Astrocyte (in vitro differentiated cells and primary cell): ENCODE results near the gene AFAP1L2. TPM values are rescaled to one million over a fixed set of nuclear protein-coding genes. Genes with fewer than 3 reads are reported as not detected.

Experiments used
- DNase-seq: peaks from one replicate; pipeline ENCODE4 v3.0.0-alpha.2; 2010; ENCODE audit warnings: low read depth
- FAIRE-seq: peaks from 2 replicates; lab custom pipeline; 2011; peaks lifted over from hg19 to GRCh38; lab: Jason Lieb, UNC
- H2AFZ ChIP-seq: 2 replicates; pipeline ENCODE4 v1.6.0; 2012; ENCODE audit warnings: low read depth, low read length, inconsistent platforms
- H3K27ac ChIP-seq: 2 replicates; pipeline ENCODE4 v1.5.1; 2011; ENCODE audit warnings: low read depth, low read length, inconsistent platforms
- H3K27me3 ChIP-seq: 2 replicates; pipeline ENCODE4 v1.6.0; 2011; ENCODE audit warnings: low read length, inconsistent platforms; ENCODE audit not compliant: insufficient read depth
- H3K36me3 ChIP-seq: 2 replicates; pipeline ENCODE4 v1.5.1; 2011; ENCODE audit warnings: low read length, inconsistent platforms; ENCODE audit not compliant: insufficient read depth
- H3K4me1 ChIP-seq: 2 replicates; pipeline ENCODE4 v1.5.1; 2011; ENCODE audit warnings: low read length, inconsistent platforms; ENCODE audit not compliant: insufficient read depth
- H3K4me2 ChIP-seq: 2 replicates; pipeline ENCODE4 v1.6.0; 2012; ENCODE audit warnings: low read length, inconsistent platforms
- H3K4me3 ChIP-seq: 2 replicates; pipeline ENCODE4 v1.5.1; 2011; ENCODE audit warnings: low read depth, mild to moderate bottlenecking, low read length, inconsistent platforms; ENCODE audit not compliant: insufficient read depth
- H3K79me2 ChIP-seq: 2 replicates; pipeline ENCODE4 v1.6.0; 2012; ENCODE audit warnings: mild to moderate bottlenecking, low read length, inconsistent platforms; ENCODE audit not compliant: insufficient read depth
- H3K9ac ChIP-seq: 2 replicates; pipeline ENCODE4 v1.6.0; 2012; ENCODE audit warnings: mild to moderate bottlenecking, low read length, inconsistent platforms
- H3K9me3 ChIP-seq: 2 replicates; pipeline ENCODE4 v1.5.1; 2012; ENCODE audit warnings: low read depth, mild to moderate bottlenecking, low read length, inconsistent platforms; ENCODE audit not compliant: insufficient read depth
- H4K20me1 ChIP-seq: 2 replicates; pipeline ENCODE4 v1.6.0; 2012; ENCODE audit warnings: low read length, inconsistent platforms; ENCODE audit not compliant: insufficient read depth
- H3K27ac Mint-ChIP-seq: one replicate; pipeline ENCODE4 v1.8.0; 2021; ENCODE audit warnings: mild to moderate bottlenecking, mixed read lengths; ENCODE audit not compliant: unreplicated experiment
- H3K27me3 Mint-ChIP-seq: one replicate; pipeline ENCODE4 v1.8.0; 2021; ENCODE audit warnings: low read depth, mixed read lengths; ENCODE audit not compliant: unreplicated experiment
- H3K36me3 Mint-ChIP-seq: one replicate; pipeline ENCODE4 v1.8.0; 2021; ENCODE audit warnings: low read depth, mixed read lengths; ENCODE audit not compliant: unreplicated experiment
- H3K4me1 Mint-ChIP-seq: one replicate; pipeline ENCODE4 v1.8.0; 2021; ENCODE audit warnings: low read depth, mixed read lengths; ENCODE audit not compliant: unreplicated experiment
- H3K4me3 Mint-ChIP-seq: one replicate; pipeline ENCODE4 v1.8.0; 2021; ENCODE audit warnings: mild to moderate bottlenecking, moderate library complexity, mixed read lengths; ENCODE audit not compliant: unreplicated experiment
- H3K9me3 Mint-ChIP-seq: one replicate; pipeline ENCODE4 v1.8.0; 2021; ENCODE audit warnings: mild to moderate bottlenecking, mixed read lengths; ENCODE audit not compliant: unreplicated experiment
- CTCF ChIP-seq: IDR thresholded peaks from 2 replicates; pipeline ENCODE4 v1.5.1; 2011; ENCODE audit warnings: low read depth, mild to moderate bottlenecking, inconsistent platforms, low read length, moderate library complexity; ENCODE audit not compliant: insufficient read depth
- EZH2 ChIP-seq: IDR thresholded peaks from 2 replicates; pipeline ENCODE4 v1.6.1; 2012; ENCODE audit warnings: mild to moderate bottlenecking, low read length, inconsistent platforms; ENCODE audit not compliant: insufficient read depth
- total RNA-seq: library from RNA; stranded (reverse); gene quantifications from 2 replicates; pipeline ENCODE4 v1.2.1, GENCODE V29; 2021

Gene AFAP1L2
- total RNA-seq, 1 donor from 2014 or later, result 26.6 TPM

DNA sequence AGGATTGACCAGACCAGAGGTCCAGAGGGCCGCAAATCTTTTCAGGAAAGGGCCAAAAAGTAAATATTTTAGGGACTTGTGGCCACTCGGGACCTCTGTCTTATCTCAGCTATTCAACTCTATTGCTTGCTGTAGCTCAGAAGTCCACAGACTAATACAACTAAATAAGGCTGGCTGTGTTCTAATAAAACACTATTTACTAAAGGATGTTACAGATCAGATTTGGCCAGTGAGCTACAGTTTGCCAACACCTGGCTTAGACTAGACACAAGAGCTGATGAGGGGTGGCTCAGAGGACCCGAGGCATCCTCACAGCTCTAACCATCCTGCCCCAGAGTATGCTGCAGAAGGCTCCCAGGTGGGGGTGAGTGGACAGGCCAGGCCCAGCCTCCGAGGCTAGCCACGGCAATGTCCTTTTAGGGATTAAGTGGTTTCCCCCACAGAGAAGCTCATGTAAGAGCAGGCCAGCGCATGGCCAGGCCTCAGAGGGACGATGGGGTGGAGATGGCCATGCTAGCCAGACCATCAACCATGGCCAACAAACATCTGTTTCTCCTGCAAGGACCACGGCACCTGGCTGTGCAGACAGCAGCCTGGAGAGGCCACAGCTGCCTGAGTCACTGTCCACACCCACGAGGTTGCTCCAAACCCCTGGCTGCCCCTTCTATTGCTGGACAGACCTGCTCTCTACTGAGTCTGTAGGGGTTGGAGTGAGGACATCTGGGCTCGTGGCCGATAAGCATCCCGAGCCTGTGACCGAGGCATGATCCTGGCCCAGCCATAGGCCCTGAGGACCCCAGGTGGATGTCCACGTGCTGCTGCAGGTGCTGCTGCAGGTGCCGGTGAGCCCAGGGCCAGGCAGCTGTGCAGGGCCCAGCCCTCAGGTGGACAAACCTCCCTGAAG is 76.5 kb downstream of the AFAP1L2 start:
- Mint-ChIP-seq H3K27me3 (peaks cover 4% of the 10 kb centered on the region), H3K36me3 (peaks cover 14% of the 10 kb centered on the region), H3K4me1 (peaks cover 8% of the 10 kb centered on the region), H3K4me3 (no peak overlapping the region), H3K27ac (no peak overlapping the region), H3K9me3 (no peaks in the 10 kb centered on the region)
- no peak for FAIRE-seq
- H4K20me1 ChIP-seq, result no peaks in the 10 kb centered on the region
- no peaks in the 10 kb centered on the region for H3K9me3 ChIP-seq
- peaks cover 8% of the 10 kb centered on the region for H3K27me3 ChIP-seq
- H3K27ac ChIP-seq, result no peak overlapping the region
- TF ChIP-seq EZH2 (no peak), CTCF (no peak)
- no peak overlapping the region for H2AFZ ChIP-seq
- no peaks in the 10 kb centered on the region for H3K36me3 ChIP-seq
- H3K79me2 ChIP-seq, result no peaks in the 10 kb centered on the region
- no peak overlapping the region for H3K4me3 ChIP-seq
- no peak overlapping the region for H3K9ac ChIP-seq
- no peak overlapping the region for H3K4me2 ChIP-seq
- H3K4me1 ChIP-seq, result no peaks in the 10 kb centered on the region
- no peak for DNase-seq

DNA sequence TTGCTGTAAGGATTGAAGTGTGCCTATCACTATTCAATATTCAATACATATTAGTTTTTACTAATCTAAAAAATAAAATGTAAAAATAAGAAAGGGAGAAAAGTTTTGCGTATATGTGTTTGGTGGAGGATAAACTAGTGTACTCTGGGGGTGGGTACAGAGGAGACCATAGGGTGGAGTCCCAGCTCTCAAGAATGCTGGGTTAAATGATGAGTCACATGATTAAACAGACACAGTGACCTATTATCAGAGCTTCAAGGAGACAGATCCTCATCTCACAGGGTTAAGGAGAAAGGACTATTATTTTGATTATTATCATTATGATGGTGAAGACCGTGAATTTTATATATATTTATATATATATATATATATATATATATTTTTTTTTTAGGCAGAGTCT is 77.5 kb downstream of the AFAP1L2 start:
- Histone ChIP-seq H3K36me3 (no peaks in the 10 kb centered on the region), H3K4me1 (peaks cover 7% of the 10 kb centered on the region), H3K27me3 (peaks cover 5% of the 10 kb centered on the region), H3K79me2 (no peaks in the 10 kb centered on the region), H3K9me3 (no peaks in the 10 kb centered on the region), H3K4me3 (no peak overlapping the region), H3K4me2 (no peak overlapping the region), H3K9ac (no peak overlapping the region), H4K20me1 (no peaks in the 10 kb centered on the region), H3K27ac (no peak overlapping the region), H2AFZ (no peak overlapping the region)
- Mint-ChIP-seq H3K4me3 (peak overlapping the region; percentile 34), H3K9me3 (peaks cover 4% of the 10 kb centered on the region), H3K36me3 (peaks cover 24% of the 10 kb centered on the region), H3K4me1 (peaks cover 18% of the 10 kb centered on the region), H3K27ac (no peak overlapping the region), H3K27me3 (peaks cover 4% of the 10 kb centered on the region)
- TF ChIP-seq EZH2 (no peak), CTCF (no peak)
- DNase-seq, result no peak
- no peak for FAIRE-seq

DNA sequence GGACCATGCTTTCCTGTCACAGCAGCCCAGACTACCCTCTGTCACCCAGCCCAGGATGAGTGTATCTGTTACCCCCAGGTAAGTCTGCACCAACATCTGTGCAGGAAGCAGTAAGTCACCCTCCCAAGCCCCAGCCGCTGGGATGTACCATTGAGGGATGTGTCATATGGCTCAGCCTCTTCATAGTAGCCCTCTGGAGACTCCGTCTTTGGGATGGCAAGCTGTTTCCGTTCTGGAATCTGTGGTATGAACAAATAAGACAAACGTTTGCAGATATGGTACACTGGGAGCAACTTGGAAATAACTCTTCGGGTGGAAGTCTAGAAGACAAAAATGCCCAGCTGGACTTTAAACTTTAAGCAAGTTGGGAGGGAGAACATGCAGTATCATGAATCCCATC is 81.3 kb downstream of the AFAP1L2 start:
- Mint-ChIP-seq H3K27me3 (no peaks in the 10 kb centered on the region), H3K27ac (no peak overlapping the region), H3K4me1 (peaks cover 29% of the 10 kb centered on the region), H3K36me3 (peaks cover 42% of the 10 kb centered on the region), H3K4me3 (no peak overlapping the region), H3K9me3 (peaks cover 4% of the 10 kb centered on the region)
- Histone ChIP-seq H4K20me1 (no peaks in the 10 kb centered on the region), H3K4me1 (peaks cover 12% of the 10 kb centered on the region), H3K36me3 (no peaks in the 10 kb centered on the region), H3K27ac (no peak overlapping the region), H3K4me2 (no peak overlapping the region), H3K4me3 (no peak overlapping the region), H2AFZ (no peak overlapping the region), H3K27me3 (peaks cover 2% of the 10 kb centered on the region), H3K9me3 (no peaks in the 10 kb centered on the region), H3K79me2 (no peaks in the 10 kb centered on the region), H3K9ac (no peak overlapping the region)
- FAIRE-seq (no peak), DNase-seq (no peak)
- TF ChIP-seq EZH2 (no peak), CTCF (no peak)
